ENCODE data around the gene MLLT10. TPM values are rescaled to one million over a fixed set of nuclear protein-coding genes. Genes with fewer than 3 reads are reported as not detected.

MLLT10 gene
- total and polyA plus RNA-seq, 2 of the 8 experiments (the other 6 are each of a cell fraction or from before 2014, with no cell fraction given), result 53.1 to 62.1 TPM

DNA sequence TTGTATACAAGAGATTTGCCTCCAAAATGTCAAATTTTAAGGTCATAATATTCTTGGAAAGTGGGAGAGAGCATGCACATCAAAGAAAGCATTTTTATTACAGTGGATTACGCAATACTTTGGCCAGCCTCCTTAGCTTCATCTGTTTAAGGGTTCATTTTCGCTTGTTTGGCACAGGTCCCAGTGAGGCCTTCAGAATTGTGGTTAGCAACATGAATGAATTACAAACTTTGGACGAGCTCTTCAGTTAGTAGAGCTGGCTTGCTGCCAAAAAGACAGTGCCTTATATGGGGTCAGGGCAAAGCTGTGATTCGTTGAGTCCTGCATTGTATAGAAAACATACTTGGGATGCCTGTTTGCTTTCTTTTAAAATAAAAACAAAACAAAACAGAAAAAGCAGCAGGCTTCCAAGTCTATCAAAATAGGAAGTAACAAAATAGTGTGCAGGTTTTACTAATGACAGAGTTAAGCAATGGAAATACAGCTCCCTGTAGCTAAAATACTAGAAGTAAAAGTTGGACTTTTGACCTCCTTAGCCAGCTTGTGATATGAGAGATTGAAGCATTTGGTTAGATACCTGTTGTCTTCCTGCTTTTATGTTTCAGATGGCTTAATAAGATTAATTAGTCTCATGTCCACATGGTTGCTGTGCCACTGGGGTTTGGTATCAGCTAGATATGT is 190.8 kb downstream of the MLLT10 start:
- no peak overlapping the region for H3K4ac ChIP-seq (replicated peaks; ENCODE audit: insufficient read length, low read depth, low read length)
- H3K18ac ChIP-seq (ENCODE audit: extremely low read depth, low read length), result no peak overlapping the region
- H3K23ac ChIP-seq (ENCODE audit: insufficient read length), result no peak overlapping the region
- ChIA-PET POLR2A (ENCODE audit: partially characterized antibody) (interaction anchor here (1.6 kb wide), 1 partner anchor 27 kb away, joined by 5 read pairs; no protein-coding TSS in a partner anchor), CTCF (ENCODE audit: partially characterized antibody) (interaction anchor here (0.5 to 2.3 kb wide), 5 partner anchors 7 to 698 kb away, joined by 3 to 8 read pairs (median 3); no protein-coding TSS in a partner anchor)
- peaks cover 0 to 23% (median 0%) of the 10 kb centered on the region in 4 experiments; a peak in 1 of 8 replicates for H3K36me3 ChIP-seq (ENCODE audit: control insufficient read depth in 2 of 4, insufficient read depth in 4 of 4, low read length in 3 of 4)
- H4K8ac ChIP-seq (ENCODE audit: extremely low read depth, insufficient read depth, low read length), result no peak overlapping the region
- FAIRE-seq, result no peak
- H3K14ac ChIP-seq (ENCODE audit: insufficient read length), result no peak overlapping the region
- no peak overlapping the region for H2BK20ac ChIP-seq (ENCODE audit: low read length)
- H3K9me3 ChIP-seq (ENCODE audit: insufficient read depth in 2 of 2, low read depth in 1 of 2, low read length in 1 of 2), result no peaks in the 10 kb centered on the region
- H4K20me1 ChIP-seq (replicated peaks in 1 of 2; ENCODE audit: control insufficient read depth in 1 of 2, insufficient read depth in 2 of 2, low read length in 2 of 2), result no peaks in the 10 kb centered on the region
- 78% methylated on average over 4 of the region's 4 CpGs; no CpG with 5 or more reads in 1 of the 2 experiments for WGBS, 2 experiments (ENCODE audit: extremely low coverage in 1 of 2, insufficient coverage in 1 of 2, insufficient read length in 1 of 2, insufficient replicate concordance in 2 of 2, low coverage in 1 of 2, low lambda C conversion rate in 2 of 2, missing lambda C conversion rate in 1 of 2)
- peaks cover 2 to 11% (median 9%) of the 10 kb centered on the region in 4 experiments; a peak in 4 of 7 replicates for H3K4me1 ChIP-seq (replicated peaks in 1 of 4; ENCODE audit: control insufficient read depth in 3 of 4, insufficient read depth in 4 of 4, low read length in 3 of 4)
- H3K27me3 ChIP-seq (replicated peaks in 1 of 4; ENCODE audit: control insufficient read depth in 3 of 4, extremely low read depth in 1 of 4, insufficient read depth in 3 of 4, low read length in 3 of 4), result no peaks in the 10 kb centered on the region
- H3K4me3 ChIP-seq (ENCODE audit: extremely low read depth in 1 of 4, insufficient read depth in 2 of 4, low read depth in 3 of 4, low read length in 4 of 4), result no peak overlapping the region
- H3K4me2 ChIP-seq (ENCODE audit: insufficient read depth in 1 of 2, low read depth in 2 of 2, low read length in 2 of 2), result no peak overlapping the region
- no peak overlapping the region for H2BK15ac ChIP-seq (ENCODE audit: low read length)
- no peak overlapping the region for H2BK120ac ChIP-seq (replicated peaks; ENCODE audit: low read depth, low read length)
- DNase-seq (ENCODE audit: low read depth in 1 of 2, low spot score in 2 of 2), result no peak
- TF ChIP-seq TEAD4 (IDR thresholded peaks at IDR 0.05; ENCODE audit: low read depth, low read length) (no peak), SP4 (IDR thresholded peaks at IDR 0.05; ENCODE audit: low read length) (no peak), SRF (IDR thresholded peaks at IDR 0.05; ENCODE audit: low read depth, low read length) (peak; percentile 73), POLR2A (IDR thresholded peaks at IDR 0.05; ENCODE audit: control extremely low read depth in 1 of 2, low read depth in 2 of 2, low read length in 2 of 2) (no peak), CEBPB (IDR thresholded peaks at IDR 0.05; ENCODE audit: low read depth, low read length) (peak; percentile 99), ZNF274 (IDR thresholded peaks at IDR 0.05; ENCODE audit: borderline replicate concordance, extremely low read depth, low read length) (no peak), EZH2 (IDR thresholded peaks at IDR 0.05; ENCODE audit: low read depth, low read length, severe bottlenecking) (no peak), BRCA1 (IDR thresholded peaks at IDR 0.05; ENCODE audit: low read depth, low read length) (no peak)
- TF ChIP-seq, protein P1, sequence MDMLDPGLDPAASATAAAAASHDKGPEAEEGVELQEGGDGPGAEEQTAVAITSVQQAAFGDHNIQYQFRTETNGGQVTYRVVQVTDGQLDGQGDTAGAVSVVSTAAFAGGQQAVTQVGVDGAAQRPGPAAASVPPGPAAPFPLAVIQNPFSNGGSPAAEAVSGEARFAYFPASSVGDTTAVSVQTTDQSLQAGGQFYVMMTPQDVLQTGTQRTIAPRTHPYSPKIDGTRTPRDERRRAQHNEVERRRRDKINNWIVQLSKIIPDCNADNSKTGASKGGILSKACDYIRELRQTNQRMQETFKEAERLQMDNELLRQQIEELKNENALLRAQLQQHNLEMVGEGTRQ (IDR thresholded peaks at IDR 0.05; ENCODE audit: low read length), result no peak
- no peak overlapping the region for H2AFZ ChIP-seq (ENCODE audit: low read length)
- H4K5ac ChIP-seq (ENCODE audit: insufficient read length, low read depth, low read length), result no peak overlapping the region
- no peak overlapping the region for H4K91ac ChIP-seq (replicated peaks; ENCODE audit: insufficient read length, low read length)
- H3K23me2 ChIP-seq (ENCODE audit: low read depth, low read length), result no peaks in the 10 kb centered on the region
- no peak overlapping the region for H2BK12ac ChIP-seq (ENCODE audit: low read depth, low read length)
- no peak overlapping the region for H3K27ac ChIP-seq (ENCODE audit: low read depth, low read length)
- peaks cover 0 to 10% of the 10 kb centered on the region in 2 experiments; a peak in 1 of 4 replicates for H3K79me2 ChIP-seq (ENCODE audit: control insufficient read depth in 1 of 2, insufficient read depth in 2 of 2, low read length in 2 of 2)
- H2AK5ac ChIP-seq (ENCODE audit: low read depth, low read length), result no peak overlapping the region
- H3K79me1 ChIP-seq (ENCODE audit: low read depth, low read length), result no peaks in the 10 kb centered on the region
- no peak overlapping the region for H3K9ac ChIP-seq (replicated peaks in 1 of 4; ENCODE audit: extremely low read depth in 1 of 4, low read depth in 3 of 4, low read length in 3 of 4)
- H3K56ac ChIP-seq (replicated peaks; ENCODE audit: insufficient read length, low read depth, low read length), result no peak overlapping the region
- no peak overlapping the region for H2BK5ac ChIP-seq (ENCODE audit: low read depth, low read length)
